HG02870 (cell line): ENCODE data around the gene SLC45A1.

Experiments used
- ATAC-seq: cut with Tn5 transposase; IDR thresholded peaks from one replicate; pipeline ENCODE4 v1.9.1; 2021; ENCODE audit warnings: mild to moderate bottlenecking, moderate library complexity; ENCODE audit not compliant: unreplicated experiment

Gene SLC45A1

GRCh38 chr1:8382608-8383505, 64.9 kb downstream of the SLC45A1 start:
- no peak for ATAC-seq

- no peak for ATAC-seq
Measured at GRCh38 chr1:8384088-8384487, 66.2 kb downstream of the SLC45A1 start.

DNA sequence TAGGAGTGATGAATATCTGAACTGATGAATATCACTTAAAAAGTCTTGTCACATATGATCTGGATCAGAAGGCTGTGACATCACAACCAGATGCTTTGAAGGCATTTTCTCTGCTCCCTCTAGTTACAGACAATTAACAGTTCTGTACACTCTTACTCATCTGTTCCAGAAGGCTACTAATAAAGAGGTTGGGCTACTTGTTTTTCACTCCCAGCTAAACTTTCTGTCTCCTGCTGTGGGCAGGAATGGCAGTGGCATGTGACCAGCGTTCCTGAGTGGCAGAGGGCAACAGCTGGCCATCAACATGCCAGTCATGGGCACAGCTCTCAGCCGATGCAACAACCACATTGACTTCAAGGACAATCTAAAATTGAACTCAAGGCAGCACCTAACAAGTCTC, 66.7 kb downstream of the SLC45A1 start:
- ATAC-seq, result no peak

DNA sequence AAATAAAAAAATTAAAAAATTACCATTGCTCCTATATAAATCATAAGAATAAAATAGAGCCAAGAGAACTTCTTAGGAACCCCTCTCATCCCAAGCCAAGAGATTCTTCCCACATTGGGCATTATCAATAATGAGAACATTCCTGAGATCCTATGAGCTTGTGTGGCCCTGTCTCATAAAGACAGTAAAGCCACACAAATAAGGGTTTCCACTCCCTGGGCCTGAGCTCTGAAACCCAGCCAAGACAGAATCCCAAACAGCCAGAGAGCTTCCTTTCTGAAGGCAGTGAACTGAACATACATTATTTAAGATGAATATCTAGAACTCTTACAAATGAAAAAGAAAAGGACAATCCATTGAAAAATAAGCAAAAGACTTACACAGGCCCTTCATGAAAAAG, 68.3 kb downstream of the SLC45A1 start:
- ATAC-seq, result no peak

DNA sequence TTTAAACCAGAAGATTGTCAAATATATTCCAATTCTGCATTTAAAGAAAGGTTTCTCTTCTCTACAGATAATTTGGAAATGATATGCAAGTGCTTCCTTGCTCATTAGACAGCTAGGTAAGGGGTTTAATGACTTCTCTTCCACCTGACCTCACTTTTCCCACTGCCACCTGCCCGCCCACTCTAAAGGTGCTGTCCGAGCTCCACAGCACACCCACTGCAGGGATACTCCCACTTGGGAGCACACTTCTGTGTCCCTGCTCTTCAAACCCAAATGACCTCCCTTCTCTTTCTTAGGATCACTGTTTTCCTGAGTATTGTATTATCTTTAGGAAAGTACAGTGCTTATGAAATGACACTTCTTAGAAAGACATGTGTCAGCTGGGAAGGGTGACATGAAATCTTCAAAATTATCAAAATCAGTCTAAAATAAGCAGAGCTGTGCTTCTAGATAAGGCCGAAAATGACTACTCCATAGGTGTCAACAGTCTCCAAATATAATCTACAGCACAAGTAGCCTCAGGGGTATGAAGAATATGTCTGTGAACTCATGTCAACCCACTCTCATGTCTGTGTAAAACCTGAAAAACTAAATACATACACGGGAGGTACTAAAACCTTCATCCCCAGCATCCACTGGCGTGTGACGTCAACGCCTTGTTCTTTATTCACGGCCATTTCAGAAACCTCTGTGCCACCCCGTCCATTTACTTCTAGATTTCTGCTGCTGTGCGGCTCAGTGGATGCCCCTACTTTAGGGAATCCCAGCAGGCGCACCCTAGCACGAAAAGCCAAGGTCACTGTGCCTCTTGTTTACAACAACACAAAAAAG, 71.0 kb downstream of the SLC45A1 start:
- ATAC-seq, result no peak

DNA sequence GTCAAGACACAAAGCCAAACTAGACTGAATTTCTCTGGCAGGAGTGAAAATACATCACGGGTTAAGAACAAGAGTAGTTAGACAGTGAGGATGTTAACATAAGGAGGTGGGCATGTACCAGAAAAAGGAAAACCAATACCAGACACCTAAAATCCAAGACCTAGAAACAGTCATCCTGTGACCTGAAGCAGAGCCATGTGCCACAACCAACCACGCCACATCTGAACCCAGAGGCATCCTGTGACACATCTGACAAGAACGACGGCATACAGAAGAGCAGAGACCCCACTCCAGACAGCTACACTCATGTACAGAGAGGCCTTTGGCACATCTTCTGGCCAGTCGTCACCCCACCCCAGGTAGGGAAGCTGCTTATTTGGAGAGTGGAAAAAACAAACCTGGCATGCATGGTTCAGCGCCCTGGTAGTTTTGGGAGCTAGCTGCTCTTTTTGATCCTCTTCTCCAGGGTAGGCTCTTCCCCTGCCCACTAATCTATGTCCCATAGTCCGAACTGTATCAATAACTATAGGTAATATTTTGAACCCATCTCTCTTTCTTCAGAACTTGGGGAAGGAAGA, 72.1 kb downstream of the SLC45A1 start:
- no peak for ATAC-seq

DNA sequence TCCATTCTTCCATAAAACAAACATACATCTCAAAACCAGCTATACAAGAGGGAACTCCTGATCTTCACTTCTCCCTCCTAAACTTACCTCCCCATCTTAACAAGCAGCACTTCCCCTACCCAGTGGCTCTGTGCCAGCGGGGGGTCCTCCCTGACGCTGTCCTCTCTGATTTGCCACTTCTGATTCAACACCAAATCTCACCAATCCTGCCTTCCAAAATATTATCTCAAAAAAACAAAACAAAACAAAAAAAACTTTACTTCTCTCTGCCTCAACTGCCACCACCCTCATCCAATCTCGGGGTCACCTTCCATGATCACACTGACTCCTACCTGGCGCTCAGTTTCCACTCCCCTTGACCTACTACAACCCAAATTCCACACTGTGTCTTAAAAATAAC, 72.8 kb downstream of the SLC45A1 start:
- ATAC-seq, result no peak

DNA sequence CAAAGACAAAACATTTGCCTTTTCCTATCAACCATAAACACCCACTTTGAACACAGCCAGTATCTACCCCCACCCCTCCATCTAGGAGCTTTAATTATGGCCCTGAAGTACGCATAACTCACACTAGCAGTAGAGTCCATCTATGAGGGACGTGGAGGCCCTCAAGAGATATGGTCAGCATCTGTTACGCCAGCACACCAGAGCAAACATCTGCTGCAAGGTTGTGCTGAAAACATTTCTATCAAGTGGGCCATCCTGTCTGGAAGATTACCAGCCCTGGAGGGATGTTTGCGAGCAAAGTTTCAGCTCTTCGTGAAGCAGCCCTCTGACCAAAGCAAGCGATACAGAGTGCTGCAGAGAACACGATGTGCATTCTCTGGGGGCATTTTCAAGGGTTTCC, 74.6 kb downstream of the SLC45A1 start:
- ATAC-seq, result no peak
